ENCODE results near the gene RALGAPB. TPM values are rescaled to one million over a fixed set of nuclear protein-coding genes. Genes with fewer than 3 reads are reported as not detected.
A peak's percentile ranks its signal among the peaks of the same experiment; 100 is the strongest.
"Not testable (repeated sequence)": the region's sequence is repeated elsewhere in the genome, so short reads cannot be mapped to it uniquely, and the experiment has no call there.

RALGAPB gene
- total and polyA plus RNA-seq, 2 experiments from 2014 or later: 10.2 to 40.4 TPM

DNA sequence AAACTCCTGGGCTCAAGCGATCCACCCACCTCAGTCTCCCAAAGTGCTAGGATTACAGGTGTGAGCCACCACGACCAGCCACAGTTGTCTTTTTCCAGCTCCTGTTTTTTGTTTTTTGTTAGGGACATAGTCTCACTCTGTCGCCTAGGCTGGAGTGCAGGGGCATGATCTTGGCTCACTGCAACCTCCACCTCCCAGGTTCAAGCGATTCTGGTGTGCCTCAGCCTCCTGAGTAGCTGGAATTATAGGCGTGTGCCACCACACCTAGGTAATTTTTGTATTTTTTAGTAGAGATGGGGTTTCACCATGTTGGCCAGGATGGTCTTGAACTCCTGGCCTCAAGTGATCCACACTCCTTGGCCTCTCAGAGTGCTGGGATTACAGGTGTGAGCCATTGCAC, 39.8 kb upstream of the RALGAPB start:
- H3K4me3 ChIP-seq: peak overlapping the region; percentile 99; the same call in 1 of the 2 replicates
- not testable (repeated sequence) for ATAC-seq; H3F3A ChIP-seq (replicated peaks; ENCODE audit: low read depth); H3K27me3 ChIP-seq (ENCODE audit: insufficient read depth); H2AFZ ChIP-seq; H3K4me1 ChIP-seq (ENCODE audit: insufficient read depth); H3K27ac ChIP-seq (ENCODE audit: low read depth); H3K27ac Mint-ChIP-seq; DNase-seq (ENCODE audit: low spot score); H3K9me2 ChIP-seq (ENCODE audit: insufficient read depth); H3K9me3 Mint-ChIP-seq
- H3K36me3 ChIP-seq (ENCODE audit: insufficient read depth): peaks cover 60% of the 10 kb centered on the region
- H3K4me3 Mint-ChIP-seq: peak overlapping the region; percentile 97
- H3K79me2 ChIP-seq (replicated peaks; ENCODE audit: insufficient read depth): peaks cover 72% of the 10 kb centered on the region
- peaks cover 30% of the 10 kb centered on the region for H3K27me3 Mint-ChIP-seq (ENCODE audit: insufficient read depth, low read depth, poor library complexity)
- peaks cover 24% of the 10 kb centered on the region for H3K4me1 Mint-ChIP-seq
- H3K36me3 Mint-ChIP-seq (ENCODE audit: low read depth): peaks cover 72% of the 10 kb centered on the region
- peaks cover 34% of the 10 kb centered on the region for H4K20me1 ChIP-seq (replicated peaks; ENCODE audit: insufficient read depth)
- H3K4me2 ChIP-seq: peak overlapping the region; percentile 100

DNA sequence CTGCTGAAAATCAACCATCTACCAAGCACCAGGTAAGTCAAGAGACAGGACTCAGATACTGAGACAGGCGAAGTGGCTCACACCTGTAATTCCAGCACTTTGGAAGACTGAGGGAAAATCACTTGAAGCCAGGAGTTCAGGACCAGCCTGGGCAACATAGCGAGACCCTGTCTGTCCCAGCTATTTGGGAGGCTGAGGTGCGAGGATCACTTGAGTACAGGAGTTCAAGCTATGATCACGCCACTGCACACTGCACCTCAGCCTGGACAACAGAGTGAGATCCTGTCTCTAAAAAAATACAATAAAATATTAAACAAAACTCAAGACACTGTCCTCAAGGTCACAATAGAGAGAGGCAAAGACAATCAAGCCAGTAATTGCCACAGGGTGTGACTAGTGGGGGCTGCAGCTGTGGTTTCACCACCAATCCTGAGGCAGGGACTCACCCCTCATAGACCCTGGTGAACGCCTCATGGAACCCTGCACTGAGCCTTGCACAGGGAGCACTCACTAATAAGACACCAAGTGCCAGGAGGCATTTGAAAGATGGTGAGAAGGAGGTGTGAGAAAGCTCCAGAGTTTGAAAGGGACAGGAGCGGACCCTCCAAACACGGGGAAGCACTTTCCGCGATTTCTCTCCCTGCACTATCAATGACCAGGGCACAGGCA, 39.2 kb upstream of the RALGAPB start:
- Mint-ChIP-seq H3K9me3 (peaks cover 6% of the 10 kb centered on the region; the same call in 2 of the 3 replicates), H3K27me3 (ENCODE audit: insufficient read depth, low read depth, poor library complexity) (peaks cover 33% of the 10 kb centered on the region), H3K4me1 (peaks cover 24% of the 10 kb centered on the region), H3K27ac (peak overlapping the region; percentile 98), H3K36me3 (ENCODE audit: low read depth) (peaks cover 67% of the 10 kb centered on the region), H3K4me3 (peak overlapping the region; percentile 97)
- Histone ChIP-seq H4K20me1 (replicated peaks; ENCODE audit: insufficient read depth) (peaks cover 33% of the 10 kb centered on the region), H3K79me2 (replicated peaks; ENCODE audit: insufficient read depth) (peaks cover 66% of the 10 kb centered on the region), H3K4me3 (peak overlapping the region; percentile 99), H3F3A (replicated peaks; ENCODE audit: low read depth) (0 out of 2 replicates have a peak, but pooled peaks cover 2% of the 10 kb centered on the region), H3K4me1 (ENCODE audit: insufficient read depth) (peaks cover 6% of the 10 kb centered on the region; the same call in 1 of the 2 replicates), H3K9me2 (ENCODE audit: insufficient read depth) (no peaks in the 10 kb centered on the region), H3K27ac (ENCODE audit: low read depth) (peak overlapping the region; percentile 73; the same call in 1 of the 2 replicates), H2AFZ (no peak overlapping the region), H3K4me2 (peak overlapping the region; percentile 100), H3K36me3 (ENCODE audit: insufficient read depth) (peaks cover 54% of the 10 kb centered on the region), H3K27me3 (ENCODE audit: insufficient read depth) (no peaks in the 10 kb centered on the region)
- TF ChIP-seq POLR2AphosphoS5 (IDR thresholded peaks at IDR 0.05; ENCODE audit: low read depth) (no peak), STAT1 (IDR thresholded peaks at IDR 0.05; ENCODE audit: unreplicated experiment) (no peak), CREB1 (CRISPR knock-in tag; IDR thresholded peaks at IDR 0.05; ENCODE audit: low read depth) (no peak)
- TF ChIP-seq, protein P1, sequence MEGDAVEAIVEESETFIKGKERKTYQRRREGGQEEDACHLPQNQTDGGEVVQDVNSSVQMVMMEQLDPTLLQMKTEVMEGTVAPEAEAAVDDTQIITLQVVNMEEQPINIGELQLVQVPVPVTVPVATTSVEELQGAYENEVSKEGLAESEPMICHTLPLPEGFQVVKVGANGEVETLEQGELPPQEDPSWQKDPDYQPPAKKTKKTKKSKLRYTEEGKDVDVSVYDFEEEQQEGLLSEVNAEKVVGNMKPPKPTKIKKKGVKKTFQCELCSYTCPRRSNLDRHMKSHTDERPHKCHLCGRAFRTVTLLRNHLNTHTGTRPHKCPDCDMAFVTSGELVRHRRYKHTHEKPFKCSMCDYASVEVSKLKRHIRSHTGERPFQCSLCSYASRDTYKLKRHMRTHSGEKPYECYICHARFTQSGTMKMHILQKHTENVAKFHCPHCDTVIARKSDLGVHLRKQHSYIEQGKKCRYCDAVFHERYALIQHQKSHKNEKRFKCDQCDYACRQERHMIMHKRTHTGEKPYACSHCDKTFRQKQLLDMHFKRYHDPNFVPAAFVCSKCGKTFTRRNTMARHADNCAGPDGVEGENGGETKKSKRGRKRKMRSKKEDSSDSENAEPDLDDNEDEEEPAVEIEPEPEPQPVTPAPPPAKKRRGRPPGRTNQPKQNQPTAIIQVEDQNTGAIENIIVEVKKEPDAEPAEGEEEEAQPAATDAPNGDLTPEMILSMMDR (conservative IDR thresholded peaks at IDR 0.05; ENCODE audit: low read depth in 2 of 2): no peak
- ATAC-seq: no peak
- DNase-seq (ENCODE audit: low spot score): no peak

DNA sequence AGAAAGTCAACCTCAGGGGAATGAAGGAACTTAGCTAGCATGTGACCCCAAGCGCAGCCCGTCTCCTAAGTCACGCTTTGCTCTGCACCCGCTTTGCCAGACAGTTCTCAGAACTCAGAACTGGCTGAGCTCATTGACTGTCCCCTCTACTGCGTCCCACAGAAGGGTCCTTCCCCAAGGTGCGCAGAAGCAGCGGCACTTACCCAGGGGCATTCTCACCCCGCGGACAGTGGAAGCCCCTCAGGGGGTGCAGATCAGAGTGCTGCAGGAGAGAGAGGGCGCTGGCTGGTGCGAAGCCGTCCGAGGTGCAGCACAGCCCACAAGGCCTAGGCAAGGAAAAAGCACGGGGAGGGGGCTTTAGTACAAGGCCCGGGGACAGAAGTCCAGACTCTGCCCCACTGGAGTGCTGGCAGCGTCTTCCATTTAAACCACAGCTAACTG, 38.3 kb upstream of the RALGAPB start:
- peak overlapping the region; percentile 98 for H3K27ac Mint-ChIP-seq
- peaks cover 21% of the 10 kb centered on the region for H3K4me1 Mint-ChIP-seq
- peak; percentile 49 for ATAC-seq
- H4K20me1 ChIP-seq (replicated peaks; ENCODE audit: insufficient read depth): peaks cover 27% of the 10 kb centered on the region
- H3K4me3 Mint-ChIP-seq: peak overlapping the region; percentile 97
- no peaks in the 10 kb centered on the region for H3K27me3 ChIP-seq (ENCODE audit: insufficient read depth)
- no peak overlapping the region for H2AFZ ChIP-seq
- H3K4me3 ChIP-seq: peak overlapping the region; percentile 99
- H3F3A ChIP-seq (replicated peaks; ENCODE audit: low read depth): 0 out of 2 replicates have a peak, but pooled peaks cover 2% of the 10 kb centered on the region
- H3K9me2 ChIP-seq (ENCODE audit: insufficient read depth): no peaks in the 10 kb centered on the region
- H3K36me3 ChIP-seq (ENCODE audit: insufficient read depth): peaks cover 45% of the 10 kb centered on the region
- peaks cover 58% of the 10 kb centered on the region for H3K36me3 Mint-ChIP-seq (ENCODE audit: low read depth)
- H3K4me1 ChIP-seq (ENCODE audit: insufficient read depth): peaks cover 6% of the 10 kb centered on the region; the same call in 1 of the 2 replicates
- peaks cover 58% of the 10 kb centered on the region for H3K79me2 ChIP-seq (replicated peaks; ENCODE audit: insufficient read depth)
- H3K4me2 ChIP-seq: peak overlapping the region; percentile 100
- H3K9me3 Mint-ChIP-seq: peaks cover 3% of the 10 kb centered on the region; the same call in 1 of the 3 replicates
- H3K27me3 Mint-ChIP-seq (ENCODE audit: insufficient read depth, low read depth, poor library complexity): peaks cover 32% of the 10 kb centered on the region
- peak overlapping the region; percentile 73; the same call in 1 of the 2 replicates for H3K27ac ChIP-seq (ENCODE audit: low read depth)
- peak; percentile 21 for DNase-seq (ENCODE audit: low spot score)
- TF ChIP-seq ZNF331 (CRISPR knock-in tag; IDR thresholded peaks at IDR 0.05; ENCODE audit: low read depth) (no peak), EZH2 (IDR thresholded peaks at IDR 0.05; ENCODE audit: low read depth, unreplicated experiment) (no peak), NANOG (IDR thresholded peaks at IDR 0.05; ENCODE audit: borderline replicate concordance) (no peak), STAT1 (IDR thresholded peaks at IDR 0.05; ENCODE audit: unreplicated experiment) (no peak), JUNB (IDR thresholded peaks at IDR 0.05; ENCODE audit: unreplicated experiment) (no peak)

All from GM23338 (cell line).